Urinary bladder (tissue), 4 donors: ENCODE measurements around the gene DRC7. TPM values are rescaled to one million over a fixed set of nuclear protein-coding genes. Genes with fewer than 3 reads are reported as not detected.

Experiments used
- DNase-seq: peaks from one replicate; pipeline ENCODE4 v3.0.0-alpha.2; 2015; ENCODE audit errors: extremely low spot score
- H3K27ac ChIP-seq: one replicate; pipeline ENCODE4 v1.5.1; 2013; ENCODE audit warnings: low read depth, mild to moderate bottlenecking, moderate library complexity
- H3K36me3 ChIP-seq: one replicate; pipeline ENCODE4 v1.6.1; 2013; ENCODE audit warnings: mild to moderate bottlenecking, moderate library complexity; ENCODE audit not compliant: insufficient read depth
- H3K4me1 ChIP-seq: one replicate; pipeline ENCODE4 v1.6.1; 2013; ENCODE audit warnings: mild to moderate bottlenecking, moderate library complexity; ENCODE audit not compliant: insufficient read depth
- H3K4me3 ChIP-seq: one replicate; pipeline ENCODE4 v1.5.1; 2013; ENCODE audit warnings: low read depth, low read length
- WGBS: extraction: QIAGEN DNeasy Blood & Tissue Kit; methylation state at CpG from one replicate; pipeline ENCODE4 v1.1.7; 2013; 5-methylcytosine and 5-hydroxymethylcytosine counted together
- polyA plus RNA-seq: library from polyadenylated mRNA; stranded (reverse); fragments of 200-250 nt; gene quantifications from one replicate; pipeline ENCODE4 v1.2.3, GENCODE V29; 2013
- total RNA-seq: library from RNA; depleted of rRNA; stranded (reverse); fragments of >200 nt; gene quantifications from one replicate; pipeline ENCODE4 v1.2.3, GENCODE V29; 2014
- donor health status: healthy with polysubstance abuse.
- donor health status: healthy.

DRC7 gene
- not detected for total RNA-seq
- not detected for polyA plus RNA-seq

GRCh38 chr16:57694725-57695679 is at the start of gene DRC7:
TSS of gene DRC7 (plus strand) at chr16:57694806. CDS start at chr16:57697950, 3,144 bp downstream.
- Histone ChIP-seq H3K4me3 (no peak within 1 kb of the TSS), H3K4me1 (no peaks in the 10 kb centered on the region), H3K27ac (no peak within 1 kb of the TSS), H3K36me3 (no peaks in the 10 kb centered on the region)
- DNase-seq: no peak
- WGBS: 36% methylated on average over 8 of the region's 8 CpGs

- no peak overlapping the region for H3K27ac ChIP-seq
- WGBS: 42% methylated on average over 10 of the region's 10 CpGs
- no peaks in the 10 kb centered on the region for H3K36me3 ChIP-seq
- H3K4me3 ChIP-seq: no peak overlapping the region
- H3K4me1 ChIP-seq: no peaks in the 10 kb centered on the region
- DNase-seq: no peak
These were observed 49.4 kb upstream of the DRC7 start for GRCh38 chr16:57645169-57645568.

- Histone ChIP-seq H3K27ac (no peak overlapping the region), H3K4me1 (no peaks in the 10 kb centered on the region), H3K36me3 (no peaks in the 10 kb centered on the region), H3K4me3 (no peak overlapping the region)
- no peak for DNase-seq
- 47% methylated on average over 24 of the region's 24 CpGs for WGBS
These were observed 48.8 kb upstream of the DRC7 start for GRCh38 chr16:57645691-57646387.

GRCh38 chr16:57646388-57647039 is 48.1 kb upstream of the DRC7 start:
- WGBS: 75% methylated on average over 14 of the region's 14 CpGs
- Histone ChIP-seq H3K4me3 (no peak overlapping the region), H3K4me1 (no peaks in the 10 kb centered on the region), H3K36me3 (no peaks in the 10 kb centered on the region), H3K27ac (no peak overlapping the region)
- DNase-seq: no peak

GRCh38 chr16:57647136-57647875 is 47.3 kb upstream of the DRC7 start:
- Histone ChIP-seq H3K4me3 (no peak overlapping the region), H3K36me3 (no peaks in the 10 kb centered on the region), H3K27ac (no peak overlapping the region), H3K4me1 (no peaks in the 10 kb centered on the region)
- 69% methylated on average over 10 of the region's 10 CpGs for WGBS
- no peak for DNase-seq

GRCh38 chr16:57648125-57648524 is 46.5 kb upstream of the DRC7 start:
- Histone ChIP-seq H3K4me3 (no peak overlapping the region), H3K36me3 (no peaks in the 10 kb centered on the region), H3K4me1 (no peaks in the 10 kb centered on the region), H3K27ac (no peak overlapping the region)
- 77% methylated on average over 5 of the region's 5 CpGs for WGBS
- no peak for DNase-seq

- Histone ChIP-seq H3K36me3 (no peaks in the 10 kb centered on the region), H3K4me1 (no peaks in the 10 kb centered on the region), H3K4me3 (no peak overlapping the region), H3K27ac (no peak overlapping the region)
- 47% methylated on average over 18 of the region's 18 CpGs for WGBS
- DNase-seq: no peak
These were observed 45.8 kb upstream of the DRC7 start for GRCh38 chr16:57648581-57649442.

- H3K4me3 ChIP-seq: no peak overlapping the region
These were observed 45.2 kb upstream of the DRC7 start for GRCh38 chr16:57649443-57649751.

GRCh38 chr16:57649846-57650245 is 44.8 kb upstream of the DRC7 start:
- Histone ChIP-seq H3K4me1 (no peaks in the 10 kb centered on the region), H3K4me3 (no peak overlapping the region), H3K36me3 (no peaks in the 10 kb centered on the region), H3K27ac (no peak overlapping the region)
- 89% methylated on average over 7 of the region's 7 CpGs for WGBS
- DNase-seq: no peak

More at GRCh38 chr16:57649443-57649751, 45.2 kb upstream of the DRC7 start:
- Histone ChIP-seq H3K27ac (no peak overlapping the region), H3K4me1 (no peaks in the 10 kb centered on the region), H3K36me3 (no peaks in the 10 kb centered on the region)
- whole genome bisulfite sequencing: 74% methylated on average over 6 of the region's 6 CpGs
- DNase-seq: no peak

- no peaks in the 10 kb centered on the region for H3K36me3 ChIP-seq
- 80% methylated on average over 10 of the region's 10 CpGs for WGBS
- no peak overlapping the region for H3K4me3 ChIP-seq
- no peaks in the 10 kb centered on the region for H3K4me1 ChIP-seq
- no peak overlapping the region for H3K27ac ChIP-seq
- no peak for DNase-seq
These were observed 43.0 kb upstream of the DRC7 start for GRCh38 chr16:57651344-57652333.

- Histone ChIP-seq H3K27ac (no peak overlapping the region), H3K36me3 (no peaks in the 10 kb centered on the region), H3K4me1 (no peaks in the 10 kb centered on the region), H3K4me3 (no peak overlapping the region)
- DNase-seq: no peak
- 91% methylated on average over 23 of the region's 23 CpGs for WGBS
These were observed 41.7 kb upstream of the DRC7 start for GRCh38 chr16:57652695-57653471.
